Mesenchymal stem cell (in vitro differentiated cells and primary cell): Measurements from ENCODE around the gene TYRO3.

Source experiments
- DNase-seq: peaks from one replicate; pipeline ENCODE4 v3.0.0-alpha.2; 2013
- H2AFZ ChIP-seq: one replicate; pipeline ENCODE4 v1.6.1; 2013; ENCODE audit warnings: low read depth, mild to moderate bottlenecking, control low read depth, inconsistent platforms, low read length, moderate library complexity
- H2AK5ac ChIP-seq: 2 replicates; pipeline ENCODE4 v1.6.1; 2013; ENCODE audit warnings: low read length, moderate library complexity, mild to moderate bottlenecking, inconsistent platforms; ENCODE audit not compliant: severe bottlenecking
- H2BK120ac ChIP-seq: one replicate; pipeline ENCODE4 v1.6.1; 2013; ENCODE audit warnings: low read depth, mild to moderate bottlenecking, inconsistent platforms, low read length, moderate library complexity
- H2BK12ac ChIP-seq, 2 experiments: one replicate each; pipeline ENCODE4 v1.6.1; 2013; ENCODE audit warnings: inconsistent platforms in 2 of 2, low read length in 2 of 2, mild to moderate bottlenecking in 2 of 2, moderate library complexity in 2 of 2, control low read depth in 1 of 2
- H2BK15ac ChIP-seq: one replicate; pipeline ENCODE4 v1.6.1; 2013; ENCODE audit warnings: mild to moderate bottlenecking, low read depth, inconsistent platforms; ENCODE audit not compliant: poor library complexity, severe bottlenecking
- H2BK5ac ChIP-seq: 2 replicates; pipeline ENCODE4 v1.6.1; 2013; ENCODE audit warnings: low read depth, mild to moderate bottlenecking, low read length, control low read depth, inconsistent platforms; ENCODE audit not compliant: poor library complexity, severe bottlenecking
- H3K14ac ChIP-seq, 2 experiments: one replicate each; pipeline ENCODE4 v1.6.1; 2013; ENCODE audit warnings: inconsistent platforms in 2 of 2, low read length in 2 of 2, control low read depth in 1 of 2, mild to moderate bottlenecking in 1 of 2, moderate library complexity in 1 of 2
- H3K18ac ChIP-seq, 2 experiments: one replicate each; pipeline ENCODE4 v1.6.1; 2013; ENCODE audit warnings: inconsistent platforms in 2 of 2, low read length in 2 of 2, control low read depth in 1 of 2, low read depth in 1 of 2, mild to moderate bottlenecking in 1 of 2
- H3K23ac ChIP-seq, 2 experiments: one replicate each; pipeline ENCODE4 v1.6.1; 2013; ENCODE audit warnings: inconsistent platforms in 2 of 2, low read length in 2 of 2, mild to moderate bottlenecking in 2 of 2, moderate library complexity in 2 of 2, control low read depth in 1 of 2
- H3K27ac ChIP-seq: 2 replicates; pipeline ENCODE4 v1.5.1; 2013; ENCODE audit warnings: mild to moderate bottlenecking, moderate library complexity, low read length, control low read depth, inconsistent platforms; ENCODE audit not compliant: poor library complexity, severe bottlenecking
- H3K27me3 ChIP-seq, 2 experiments: 2 replicates each; pipeline versions ENCODE4 v1.6.1 to v1.7.0; 2013; ENCODE audit warnings: low read length in 2 of 2, mild to moderate bottlenecking in 2 of 2, moderate library complexity in 2 of 2, control low read depth in 1 of 2, inconsistent platforms in 1 of 2; ENCODE audit not compliant: control insufficient read depth in 1 of 2, insufficient read depth in 1 of 2
- H3K36me3 ChIP-seq, 2 experiments: 2 replicates each; pipeline versions ENCODE4 v1.6.1 to v1.7.0; 2013; ENCODE audit warnings: low read length in 2 of 2, control low read depth in 1 of 2, inconsistent platforms in 1 of 2, low read depth in 1 of 2, mild to moderate bottlenecking in 1 of 2; ENCODE audit not compliant: insufficient read depth in 2 of 2, control insufficient read depth in 1 of 2
- H3K4ac ChIP-seq, 2 experiments: one replicate each; pipeline ENCODE4 v1.6.1; 2013; ENCODE audit warnings: inconsistent platforms in 2 of 2, low read length in 2 of 2, mild to moderate bottlenecking in 2 of 2, moderate library complexity in 2 of 2, control low read depth in 1 of 2, low read depth in 1 of 2
- H3K4me1 ChIP-seq: 2 replicates; pipeline ENCODE4 v1.6.1; 2013; ENCODE audit warnings: low read depth, low read length, control low read depth; ENCODE audit not compliant: control insufficient read depth, insufficient read depth
- H3K4me2 ChIP-seq: 2 replicates; pipeline ENCODE4 v1.6.1; 2013; ENCODE audit warnings: low read length, mild to moderate bottlenecking, inconsistent platforms; ENCODE audit not compliant: poor library complexity, severe bottlenecking
- H3K4me3 ChIP-seq, 2 experiments: 2 replicates each; pipeline versions ENCODE4 v1.5.1 to v1.7.0; 2013; ENCODE audit warnings: low read length in 2 of 2, mild to moderate bottlenecking in 2 of 2, control low read depth in 1 of 2, low read depth in 1 of 2; ENCODE audit not compliant: insufficient read depth in 1 of 2
- H3K79me1 ChIP-seq: replicated peaks from 2 replicates; pipeline ENCODE4 v1.6.1; 2013; ENCODE audit warnings: mild to moderate bottlenecking, control low read depth, low read length, inconsistent platforms; ENCODE audit not compliant: poor library complexity, severe bottlenecking
- H3K9ac ChIP-seq: 2 replicates; pipeline ENCODE4 v1.7.0; 2013; ENCODE audit warnings: mild to moderate bottlenecking, low read length, moderate library complexity
- H3K9me3 ChIP-seq: 2 replicates; pipeline ENCODE4 v1.7.0; 2013; ENCODE audit warnings: mild to moderate bottlenecking, low read length; ENCODE audit not compliant: control insufficient read depth
- H4K8ac ChIP-seq: one replicate; pipeline ENCODE4 v1.6.1; 2013; ENCODE audit warnings: inconsistent platforms, mild to moderate bottlenecking, low read length, moderate library complexity
- H4K91ac ChIP-seq: one replicate; pipeline ENCODE4 v1.6.1; 2013; ENCODE audit warnings: mild to moderate bottlenecking, low read length, inconsistent platforms
- WGBS: methylation state at CpG from one replicate; pipeline ENCODE4 v1.1.7; 2013; ENCODE audit warnings: mixed read lengths; 5-methylcytosine and 5-hydroxymethylcytosine counted together

TYRO3 gene

DNA sequence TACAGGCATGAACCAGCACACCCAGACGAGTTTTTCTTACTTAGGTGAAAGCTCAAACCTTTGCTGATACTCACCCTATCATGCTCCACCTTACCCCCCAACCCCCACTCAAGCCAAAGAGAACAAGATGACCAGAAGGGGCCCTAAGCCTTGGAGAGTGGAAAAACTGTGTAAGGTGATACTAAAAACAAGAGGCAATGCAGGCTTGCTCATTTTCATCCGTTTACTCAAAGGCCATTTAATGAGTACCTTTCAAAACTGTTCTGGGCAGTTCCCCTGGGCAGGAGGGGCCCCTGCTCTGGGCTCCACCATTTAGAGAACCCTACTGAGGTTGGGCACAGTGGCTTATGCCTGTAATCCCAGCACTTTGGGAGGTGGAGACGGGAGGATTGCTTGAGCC is 6.7 kb downstream of the TYRO3 start:
- Histone ChIP-seq H3K27me3 (no peaks in the 10 kb centered on the region), H2BK15ac (peak overlapping the region; percentile 56), H3K23ac (no peak overlapping the region), H4K8ac (no peak overlapping the region), H2AK5ac (no peak overlapping the region), H3K9me3 (no peaks in the 10 kb centered on the region), H3K18ac (peak overlapping the region in 1 of 2 experiments; percentile 19), H4K91ac (peak overlapping the region; percentile 8), H3K4me1 (peaks cover 35% of the 10 kb centered on the region), H3K79me1 (no peaks in the 10 kb centered on the region), H2BK12ac (peak overlapping the region in 1 of 2 experiments; percentile 31), H3K4ac (no peak overlapping the region), H2BK5ac (no peak overlapping the region), H3K27ac (no peak overlapping the region), H3K36me3 (peaks cover 2 to 32% of the 10 kb centered on the region in 2 experiments), H3K9ac (no peak overlapping the region), H3K4me2 (no peak overlapping the region), H2BK120ac (peak overlapping the region; percentile 11), H3K4me3 (no peak overlapping the region), H2AFZ (no peak overlapping the region), H3K14ac (no peak overlapping the region)
- 73% methylated on average over 2 of the region's 3 CpGs for WGBS
- DNase-seq, result no peak

DNA sequence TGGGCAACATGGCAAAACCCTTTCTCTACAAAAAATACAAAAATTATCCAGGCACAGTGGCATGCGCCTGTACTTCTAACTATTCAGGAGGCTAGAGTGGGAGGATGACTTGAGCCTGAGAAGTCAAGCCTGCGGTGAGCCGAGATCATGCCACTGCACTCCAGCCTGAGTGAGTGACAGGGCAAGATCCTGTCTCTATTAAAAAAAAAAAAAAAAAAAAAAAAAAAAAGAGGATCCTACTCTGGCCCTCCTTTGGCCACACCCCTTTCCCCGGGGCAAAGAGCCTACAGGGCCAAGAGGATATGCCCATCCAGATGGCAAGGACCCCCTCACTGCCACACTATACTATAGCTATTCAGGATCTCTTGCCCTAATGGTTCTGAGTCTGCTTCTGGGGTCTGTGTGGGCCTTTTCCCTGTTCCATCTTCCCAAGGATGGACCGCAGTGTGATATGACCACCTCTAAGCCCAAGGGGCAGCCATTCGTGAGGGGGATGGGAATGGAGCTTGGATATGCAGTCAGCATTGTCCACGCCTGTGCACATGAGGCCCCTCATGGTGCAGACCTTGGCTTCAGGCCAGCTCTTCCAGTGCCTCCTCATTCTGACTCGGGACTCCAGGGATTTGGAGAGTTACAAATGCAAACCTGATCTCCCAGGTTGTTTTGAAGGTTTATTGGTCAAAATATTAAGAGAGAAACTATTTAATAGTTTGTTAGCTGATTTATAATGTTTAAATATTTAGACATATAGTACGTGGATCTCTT is 7.3 kb downstream of the TYRO3 start:
- H3K9ac ChIP-seq, result no peak overlapping the region
- DNase-seq, result no peak
- H3K27me3 ChIP-seq, result no peaks in the 10 kb centered on the region
- no peak overlapping the region for H3K4ac ChIP-seq
- no peak overlapping the region for H3K4me3 ChIP-seq
- H2BK12ac ChIP-seq, result peak overlapping the region; percentile 46 to 60
- peaks cover 3 to 38% of the 10 kb centered on the region in 2 experiments for H3K36me3 ChIP-seq
- no peak overlapping the region for H3K4me2 ChIP-seq
- peak overlapping the region; percentile 30 for H4K91ac ChIP-seq
- no peaks in the 10 kb centered on the region for H3K79me1 ChIP-seq
- H3K9me3 ChIP-seq, result no peaks in the 10 kb centered on the region
- H2BK120ac ChIP-seq, result peak overlapping the region; percentile 11
- peak overlapping the region in 1 of 2 experiments; percentile 12 for H3K14ac ChIP-seq
- H3K4me1 ChIP-seq, result peaks cover 35% of the 10 kb centered on the region
- H2AK5ac ChIP-seq, result no peak overlapping the region
- no peak overlapping the region for H4K8ac ChIP-seq
- H2AFZ ChIP-seq, result no peak overlapping the region
- H3K18ac ChIP-seq, result peak overlapping the region; percentile 22 to 80
- 80% methylated on average over 9 of the region's 9 CpGs for WGBS
- H2BK5ac ChIP-seq, result no peak overlapping the region
- H3K23ac ChIP-seq, result no peak overlapping the region
- no peak overlapping the region for H3K27ac ChIP-seq
- H2BK15ac ChIP-seq, result peak overlapping the region; percentile 56

DNA sequence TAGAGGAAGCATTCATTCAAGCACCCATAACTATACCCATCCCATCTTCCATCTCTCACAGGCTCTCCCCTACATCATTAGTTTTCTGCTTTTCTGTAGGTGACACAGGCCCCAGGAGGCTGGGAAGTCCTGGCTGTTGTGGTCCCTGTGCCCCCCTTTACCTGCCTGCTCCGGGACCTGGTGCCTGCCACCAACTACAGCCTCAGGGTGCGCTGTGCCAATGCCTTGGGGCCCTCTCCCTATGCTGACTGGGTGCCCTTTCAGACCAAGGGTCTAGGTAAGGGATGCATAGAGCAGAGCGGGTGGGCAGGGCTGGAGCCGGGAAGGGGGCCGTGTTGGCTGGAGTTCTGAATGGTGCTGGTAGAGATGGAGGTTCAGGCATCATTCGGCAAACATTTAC is 8.2 kb downstream of the TYRO3 start:
- peak overlapping the region; percentile 55 to 95 for H2BK12ac ChIP-seq
- peak overlapping the region; percentile 5 to 90 for H3K4ac ChIP-seq
- H3K79me1 ChIP-seq, result no peaks in the 10 kb centered on the region
- H3K18ac ChIP-seq, result peak overlapping the region; percentile 34 to 52
- no peak overlapping the region for H2BK5ac ChIP-seq
- peak overlapping the region in 1 of 2 experiments; percentile 19 for H3K14ac ChIP-seq
- peak overlapping the region; percentile 99 for H2BK120ac ChIP-seq
- H3K27me3 ChIP-seq, result no peaks in the 10 kb centered on the region
- no peak overlapping the region for H2AFZ ChIP-seq
- no peak overlapping the region for H3K27ac ChIP-seq
- peak overlapping the region; percentile 90 for H2BK15ac ChIP-seq
- peak overlapping the region; percentile 79 for H4K91ac ChIP-seq
- H4K8ac ChIP-seq, result peak overlapping the region; percentile 66
- H3K9ac ChIP-seq, result no peak overlapping the region
- 96% methylated on average over 2 of the region's 6 CpGs for WGBS
- DNase-seq, result no peak
- no peak overlapping the region for H3K4me2 ChIP-seq
- H3K4me1 ChIP-seq, result peaks cover 28% of the 10 kb centered on the region
- no peaks in the 10 kb centered on the region for H3K9me3 ChIP-seq
- H3K4me3 ChIP-seq, result no peak overlapping the region
- H3K36me3 ChIP-seq, result peaks cover 3 to 47% of the 10 kb centered on the region in 2 experiments
- H2AK5ac ChIP-seq, result no peak overlapping the region
- no peak overlapping the region for H3K23ac ChIP-seq

DNA sequence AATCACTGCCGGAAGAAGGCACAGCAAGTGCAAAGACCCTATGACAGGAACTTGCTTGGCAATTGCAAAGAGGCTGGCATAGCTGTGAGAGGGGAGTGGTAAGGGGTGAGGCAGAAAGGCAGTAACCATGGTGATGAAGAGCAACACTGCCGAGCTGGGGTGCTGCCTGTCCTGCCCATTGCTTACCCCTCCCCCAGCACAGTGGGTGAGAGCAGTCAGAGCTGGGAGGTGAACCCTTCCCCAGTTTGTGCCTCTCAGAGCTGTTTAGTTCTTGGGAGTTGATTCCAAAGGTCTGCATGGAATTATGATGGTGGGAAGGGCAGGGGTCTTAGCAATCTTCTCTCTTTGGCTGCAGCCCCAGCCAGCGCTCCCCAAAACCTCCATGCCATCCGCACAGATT is 8.8 kb downstream of the TYRO3 start:
- no peak overlapping the region for H3K27ac ChIP-seq
- no peaks in the 10 kb centered on the region for H3K9me3 ChIP-seq
- 66% methylated on average over 3 of the region's 4 CpGs for WGBS
- H2BK120ac ChIP-seq, result peak overlapping the region; percentile 99
- H3K14ac ChIP-seq, result peak overlapping the region in 1 of 2 experiments; percentile 90
- no peak overlapping the region for H3K4me3 ChIP-seq
- H3K4me2 ChIP-seq, result no peak overlapping the region
- peak overlapping the region; percentile 99 for H4K91ac ChIP-seq
- H3K36me3 ChIP-seq, result peaks cover 3 to 49% of the 10 kb centered on the region in 2 experiments
- H2AK5ac ChIP-seq, result peak overlapping the region; percentile 21
- peaks cover 25% of the 10 kb centered on the region for H3K4me1 ChIP-seq
- H3K79me1 ChIP-seq, result no peaks in the 10 kb centered on the region
- peak overlapping the region; percentile 94 for H4K8ac ChIP-seq
- H2AFZ ChIP-seq, result peak overlapping the region; percentile 21
- peak overlapping the region; percentile 58 for H2BK15ac ChIP-seq
- no peak overlapping the region for H2BK5ac ChIP-seq
- peak overlapping the region; percentile 86 to 94 for H3K4ac ChIP-seq
- peak overlapping the region; percentile 95 to 99 for H2BK12ac ChIP-seq
- peak overlapping the region; percentile 74 to 99 for H3K18ac ChIP-seq
- DNase-seq, result no peak
- no peaks in the 10 kb centered on the region for H3K27me3 ChIP-seq
- no peak overlapping the region for H3K23ac ChIP-seq
- H3K9ac ChIP-seq, result no peak overlapping the region
